GM18873 (cell line): ENCODE data around the gene ACTR6.
A peak's percentile ranks its signal among the peaks of the same experiment; 100 is the strongest.
"Not testable (repeated sequence)": the region's sequence is repeated elsewhere in the genome, so short reads cannot be mapped to it uniquely, and the experiment has no call there.

Experiments
- ATAC-seq: cut with Tn5 transposase; IDR thresholded peaks from one replicate; pipeline ENCODE4 v1.9.1; 2021; ENCODE audit warnings: mild to moderate bottlenecking, moderate library complexity, moderate number of reproducible peaks; ENCODE audit not compliant: unreplicated experiment, low FRiP score

Gene ACTR6

GRCh38 chr12:100265107-100265506, 64.5 kb downstream of the ACTR6 start:
- not testable (repeated sequence) for ATAC-seq

- peak; percentile 12 for ATAC-seq
Measured at GRCh38 chr12:100265732-100266584, 65.3 kb downstream of the ACTR6 start.

GRCh38 chr12:100266585-100266834, 65.9 kb downstream of the ACTR6 start:
- peak; percentile 83 for ATAC-seq

- peak; percentile 89 for ATAC-seq
Measured at GRCh38 chr12:100266835-100267602, 66.4 kb downstream of the ACTR6 start, which contains the start of the genes DEPDC4 and SCYL2. Gene DEPDC4 (minus strand): TSS chr12:100267079. CDS start chr12:100267076, 3 bp downstream. Gene SCYL2 (plus strand): TSS chr12:100267177. CDS start chr12:100282971, 15,794 bp downstream.

- ATAC-seq: peak; percentile 10
Measured at GRCh38 chr12:100267603-100268281, 67.1 kb downstream of the ACTR6 start.

- ATAC-seq: no peak
Measured at GRCh38 chr12:100268835-100269564, 68.4 kb downstream of the ACTR6 start.

- no peak for ATAC-seq
Measured at GRCh38 chr12:100273782-100274181, 73.2 kb downstream of the ACTR6 start.
